Fibroblast of villous mesenchyme (primary cell): ENCODE results near the gene UTS2R. TPM values are rescaled to one million over a fixed set of nuclear protein-coding genes. Genes with fewer than 3 reads are reported as not detected.
"Not testable (repeated sequence)": the region's sequence is repeated elsewhere in the genome, so short reads cannot be mapped to it uniquely, and the experiment has no call there.

ENCODE experiments used
- DNase-seq: peaks from one replicate; pipeline ENCODE4 v3.0.0-alpha.2; 2010; ENCODE audit warnings: low read depth
- H3K4me3 ChIP-seq: 2 replicates; pipeline ENCODE4 v1.5.1; 2011; ENCODE audit warnings: low read depth, mild to moderate bottlenecking, low read length
- CTCF ChIP-seq: IDR thresholded peaks from 2 replicates; pipeline ENCODE4 v1.5.1; 2012; ENCODE audit warnings: low read depth, mild to moderate bottlenecking, low read length; ENCODE audit not compliant: insufficient read depth
- total RNA-seq: library from RNA; depleted of rRNA; stranded (reverse); fragments of >200 nt; gene quantifications from 2 replicates; pipeline ENCODE4 v1.2.3, GENCODE V29; 2012

UTS2R gene
- total RNA-seq, 1 donor, result not detected

GRCh38 chr17:82408288-82408937, 36.8 kb downstream of the UTS2R start:
- DNase-seq, result no peak
- H3K4me3 ChIP-seq, result no peak overlapping the region
- TF ChIP-seq CTCF, result no peak

- no peak for TF ChIP-seq CTCF
- DNase-seq, result no peak
- no peak overlapping the region for H3K4me3 ChIP-seq
Measured at GRCh38 chr17:82408938-82409318, 37.4 kb downstream of the UTS2R start.

- no peak for DNase-seq
- H3K4me3 ChIP-seq, result no peak overlapping the region
- no peak for TF ChIP-seq CTCF
Measured at GRCh38 chr17:82410014-82410716, 38.6 kb downstream of the UTS2R start.

GRCh38 chr17:82411396-82412053, 40.0 kb downstream of the UTS2R start:
- DNase-seq, result no peak
- no peak for TF ChIP-seq CTCF
- H3K4me3 ChIP-seq, result no peak overlapping the region

GRCh38 chr17:82412081-82412480, 40.5 kb downstream of the UTS2R start:
- DNase-seq, H3K4me3 ChIP-seq: not testable (repeated sequence)

GRCh38 chr17:82412535-82413520, 41.3 kb downstream of the UTS2R start:
- no peak overlapping the region for H3K4me3 ChIP-seq
- TF ChIP-seq CTCF, result no peak
- DNase-seq, result no peak
